OCI-LY1 (cell line): ENCODE results near the gene CIBAR2.

Source experiments
- EZH2 ChIP-seq: fragments of 200-600 bp; sonication (generic), shearing (Covaris generic); IDR thresholded peaks from 2 replicates; pipeline ENCODE4 v1.8.0; 2017; ENCODE audit warnings: borderline replicate concordance, mixed run types, mild to moderate bottlenecking, antibody characterized with exemption, low read length, moderate library complexity, mixed read lengths
- TF ChIP-seq, protein P1 (sequence below): fragments of 200-600 bp; sonication (generic), shearing (Covaris generic); IDR thresholded peaks from 2 replicates; pipeline ENCODE4 v1.5.1; 2017; ENCODE audit warnings: mild to moderate bottlenecking, antibody characterized with exemption, low read length, moderate library complexity, mixed read lengths

DNA sequence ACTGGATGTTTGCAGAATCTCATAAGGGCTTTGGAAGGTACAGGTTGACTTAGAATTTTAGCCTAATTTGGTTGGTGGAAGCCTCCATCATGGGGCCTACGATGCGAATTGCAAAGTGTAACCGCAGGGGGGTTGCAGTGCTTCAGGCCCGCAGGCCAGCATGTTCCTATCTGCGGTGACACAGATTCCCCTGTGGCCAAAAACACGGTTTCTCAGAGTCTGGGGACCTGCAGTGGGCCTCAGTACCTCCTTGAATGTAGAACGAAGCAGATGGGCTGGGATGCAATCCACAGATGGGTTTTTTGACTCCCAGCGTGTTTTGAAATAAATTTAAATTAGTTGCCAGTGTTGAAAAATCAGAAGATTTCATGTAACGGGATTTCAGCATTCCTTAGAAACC is 49.9 kb downstream of the CIBAR2 start:
- TF ChIP-seq, protein P1, sequence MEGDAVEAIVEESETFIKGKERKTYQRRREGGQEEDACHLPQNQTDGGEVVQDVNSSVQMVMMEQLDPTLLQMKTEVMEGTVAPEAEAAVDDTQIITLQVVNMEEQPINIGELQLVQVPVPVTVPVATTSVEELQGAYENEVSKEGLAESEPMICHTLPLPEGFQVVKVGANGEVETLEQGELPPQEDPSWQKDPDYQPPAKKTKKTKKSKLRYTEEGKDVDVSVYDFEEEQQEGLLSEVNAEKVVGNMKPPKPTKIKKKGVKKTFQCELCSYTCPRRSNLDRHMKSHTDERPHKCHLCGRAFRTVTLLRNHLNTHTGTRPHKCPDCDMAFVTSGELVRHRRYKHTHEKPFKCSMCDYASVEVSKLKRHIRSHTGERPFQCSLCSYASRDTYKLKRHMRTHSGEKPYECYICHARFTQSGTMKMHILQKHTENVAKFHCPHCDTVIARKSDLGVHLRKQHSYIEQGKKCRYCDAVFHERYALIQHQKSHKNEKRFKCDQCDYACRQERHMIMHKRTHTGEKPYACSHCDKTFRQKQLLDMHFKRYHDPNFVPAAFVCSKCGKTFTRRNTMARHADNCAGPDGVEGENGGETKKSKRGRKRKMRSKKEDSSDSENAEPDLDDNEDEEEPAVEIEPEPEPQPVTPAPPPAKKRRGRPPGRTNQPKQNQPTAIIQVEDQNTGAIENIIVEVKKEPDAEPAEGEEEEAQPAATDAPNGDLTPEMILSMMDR, result no peak
- no peak for TF ChIP-seq EZH2
